ENCODE data around the gene PXDN. TPM values are rescaled to one million over a fixed set of nuclear protein-coding genes. Genes with fewer than 3 reads are reported as not detected.

Gene PXDN
- total and polyA plus RNA-seq, 2 of the 13 experiments (the other 11 are each of a cell fraction or from before 2014, with no cell fraction given) = not detected

GRCh38 chr2:1748176-1748740 lies 3.9 kb upstream of the PXDN start:
- Histone ChIP-seq H3K79me2 (ENCODE audit: insufficient read depth, low read length) (no peaks in the 10 kb centered on the region), H3K4me1 (ENCODE audit: insufficient read depth, low read length) (no peaks in the 10 kb centered on the region), H4K20me1 (ENCODE audit: insufficient read depth, low read length) (no peaks in the 10 kb centered on the region; the same call in 1 of the 2 replicates), H2AFZ (ENCODE audit: low read length) (no peak overlapping the region), H3K9me3 (ENCODE audit: low read length) (no peaks in the 10 kb centered on the region), H3K36me3 (replicated peaks in 1 of 2; ENCODE audit: control insufficient read depth in 1 of 2, insufficient read depth in 2 of 2, low read length in 2 of 2) (no peaks in the 10 kb centered on the region), H3K4me2 (ENCODE audit: low read depth, low read length) (no peak overlapping the region), H3K27me3 (ENCODE audit: control insufficient read depth in 1 of 2, insufficient read depth in 2 of 2, low read length in 2 of 2) (peaks cover 0 to 26% of the 10 kb centered on the region in 2 experiments), H3K4me3 (replicated peaks in 1 of 3; ENCODE audit: insufficient read depth in 1 of 3, low read depth in 2 of 3, low read length in 3 of 3) (no peak overlapping the region), H3K9ac (ENCODE audit: insufficient read depth, low read depth, low read length) (no peak overlapping the region), H3K27ac (ENCODE audit: extremely low read length, insufficient read depth, low read length) (no peak overlapping the region)
- intact Hi-C loops (cut with micrococcal nuclease; ENCODE audit: unreplicated experiment) = no loop called here
- FAIRE-seq (no peak), ATAC-seq (no peak), DNase-seq (ENCODE audit: low spot score) (no peak)
- WGBS (ENCODE audit: low lambda C conversion rate) = 0% methylated on average over 6 of the region's 6 CpGs
- BruUV-seq (replicated peaks) = no TSS peak
- ChIA-PET CTCF (ENCODE audit: low intra/inter-chr PET ratio, low total read pairs) (no interaction called here), POLR2A (no interaction called here)
- in situ Hi-C loops (cut with HindIII; ENCODE audit: extremely low pct_ligation_motif_present, low pct_unique_long_range_greater_than_20kb) = no loop called here
- TF ChIP-seq GABPB1 (CRISPR knock-in tag; IDR thresholded peaks at IDR 0.05) = no peak
- TF ChIP-seq ZNF75D (CRISPR knock-in tag; IDR thresholded peaks at IDR 0.05; ENCODE audit: borderline replicate concordance) = no peak
- TF ChIP-seq MEIS2 (CRISPR knock-in tag; IDR thresholded peaks at IDR 0.05) = no peak
- TF ChIP-seq, protein P1, sequence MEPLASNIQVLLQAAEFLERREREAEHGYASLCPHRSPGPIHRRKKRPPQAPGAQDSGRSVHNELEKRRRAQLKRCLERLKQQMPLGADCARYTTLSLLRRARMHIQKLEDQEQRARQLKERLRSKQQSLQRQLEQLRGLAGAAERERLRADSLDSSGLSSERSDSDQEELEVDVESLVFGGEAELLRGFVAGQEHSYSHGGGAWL (CRISPR knock-in tag; IDR thresholded peaks at IDR 0.05) = no peak
- no peak for TF ChIP-seq RARG (CRISPR knock-in tag; IDR thresholded peaks at IDR 0.05; ENCODE audit: low read depth)
- TF ChIP-seq ZNF180 (CRISPR knock-in tag; IDR thresholded peaks at IDR 0.05; ENCODE audit: borderline replicate concordance, low read depth) = no peak
- TF ChIP-seq ZNF431 (CRISPR knock-in tag; IDR thresholded peaks at IDR 0.05; ENCODE audit: borderline replicate concordance, low read depth) = no peak
- TF ChIP-seq, protein P2, sequence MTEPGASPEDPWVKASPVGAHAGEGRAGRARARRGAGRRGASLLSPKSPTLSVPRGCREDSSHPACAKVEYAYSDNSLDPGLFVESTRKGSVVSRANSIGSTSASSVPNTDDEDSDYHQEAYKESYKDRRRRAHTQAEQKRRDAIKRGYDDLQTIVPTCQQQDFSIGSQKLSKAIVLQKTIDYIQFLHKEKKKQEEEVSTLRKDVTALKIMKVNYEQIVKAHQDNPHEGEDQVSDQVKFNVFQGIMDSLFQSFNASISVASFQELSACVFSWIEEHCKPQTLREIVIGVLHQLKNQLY (CRISPR knock-in tag; IDR thresholded peaks at IDR 0.05) = no peak
- TF ChIP-seq, protein P3, sequence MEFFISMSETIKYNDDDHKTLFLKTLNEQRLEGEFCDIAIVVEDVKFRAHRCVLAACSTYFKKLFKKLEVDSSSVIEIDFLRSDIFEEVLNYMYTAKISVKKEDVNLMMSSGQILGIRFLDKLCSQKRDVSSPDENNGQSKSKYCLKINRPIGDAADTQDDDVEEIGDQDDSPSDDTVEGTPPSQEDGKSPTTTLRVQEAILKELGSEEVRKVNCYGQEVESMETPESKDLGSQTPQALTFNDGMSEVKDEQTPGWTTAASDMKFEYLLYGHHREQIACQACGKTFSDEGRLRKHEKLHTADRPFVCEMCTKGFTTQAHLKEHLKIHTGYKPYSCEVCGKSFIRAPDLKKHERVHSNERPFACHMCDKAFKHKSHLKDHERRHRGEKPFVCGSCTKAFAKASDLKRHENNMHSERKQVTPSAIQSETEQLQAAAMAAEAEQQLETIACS (CRISPR knock-in tag; IDR thresholded peaks at IDR 0.05) = no peak
- no peak for TF ChIP-seq ZNF430 (CRISPR knock-in tag; IDR thresholded peaks at IDR 0.05)
- TF ChIP-seq U2AF1 (optimal IDR thresholded peaks at IDR 0.05; ENCODE audit: low read depth, low read length) = no peak
- TF ChIP-seq ZNF619 (CRISPR knock-in tag; IDR thresholded peaks at IDR 0.05) = no peak
- TF ChIP-seq ZNF512 (CRISPR knock-in tag; IDR thresholded peaks at IDR 0.05) = no peak
- TF ChIP-seq, protein P4, sequence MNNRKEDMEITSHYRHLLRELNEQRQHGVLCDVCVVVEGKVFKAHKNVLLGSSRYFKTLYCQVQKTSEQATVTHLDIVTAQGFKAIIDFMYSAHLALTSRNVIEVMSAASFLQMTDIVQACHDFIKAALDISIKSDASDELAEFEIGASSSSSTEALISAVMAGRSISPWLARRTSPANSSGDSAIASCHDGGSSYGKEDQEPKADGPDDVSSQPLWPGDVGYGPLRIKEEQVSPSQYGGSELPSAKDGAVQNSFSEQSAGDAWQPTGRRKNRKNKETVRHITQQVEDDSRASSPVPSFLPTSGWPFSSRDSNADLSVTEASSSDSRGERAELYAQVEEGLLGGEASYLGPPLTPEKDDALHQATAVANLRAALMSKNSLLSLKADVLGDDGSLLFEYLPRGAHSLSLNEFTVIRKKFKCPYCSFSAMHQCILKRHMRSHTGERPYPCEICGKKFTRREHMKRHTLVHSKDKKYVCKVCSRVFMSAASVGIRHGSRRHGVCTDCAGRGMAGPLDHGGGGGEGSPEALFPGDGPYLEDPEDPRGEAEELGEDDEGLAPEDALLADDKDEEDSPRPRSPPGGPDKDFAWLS (CRISPR knock-in tag; IDR thresholded peaks at IDR 0.05; ENCODE audit: borderline replicate concordance) = no peak
- no peak for TF ChIP-seq KDM3A (CRISPR knock-in tag; IDR thresholded peaks at IDR 0.05; ENCODE audit: low read depth)
- TF ChIP-seq E2F2 (CRISPR knock-in tag; IDR thresholded peaks at IDR 0.05; ENCODE audit: borderline replicate concordance) = no peak
- no peak for TF ChIP-seq ZNF564 (CRISPR knock-in tag; IDR thresholded peaks at IDR 0.05)
- no peak for TF ChIP-seq SOX6 (IDR thresholded peaks at IDR 0.05)
- TF ChIP-seq SOX6 (CRISPR knock-in tag; IDR thresholded peaks at IDR 0.05) = no peak
